NCI-H128 (cell line): ENCODE measurements around the gene OR51V1.
"Not testable (repeated sequence)": the region's sequence is repeated elsewhere in the genome, so short reads cannot be mapped to it uniquely, and the experiment has no call there.

Experiments
- DNase-seq: peaks from one replicate; lab custom pipeline; 2025; ENCODE audit not compliant: unreplicated experiment; lab: John Stamatoyannopoulos, UW

OR51V1 gene, protein sequence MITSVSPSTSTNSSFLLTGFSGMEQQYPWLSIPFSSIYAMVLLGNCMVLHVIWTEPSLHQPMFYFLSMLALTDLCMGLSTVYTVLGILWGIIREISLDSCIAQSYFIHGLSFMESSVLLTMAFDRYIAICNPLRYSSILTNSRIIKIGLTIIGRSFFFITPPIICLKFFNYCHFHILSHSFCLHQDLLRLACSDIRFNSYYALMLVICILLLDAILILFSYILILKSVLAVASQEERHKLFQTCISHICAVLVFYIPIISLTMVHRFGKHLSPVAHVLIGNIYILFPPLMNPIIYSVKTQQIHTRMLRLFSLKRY

DNA sequence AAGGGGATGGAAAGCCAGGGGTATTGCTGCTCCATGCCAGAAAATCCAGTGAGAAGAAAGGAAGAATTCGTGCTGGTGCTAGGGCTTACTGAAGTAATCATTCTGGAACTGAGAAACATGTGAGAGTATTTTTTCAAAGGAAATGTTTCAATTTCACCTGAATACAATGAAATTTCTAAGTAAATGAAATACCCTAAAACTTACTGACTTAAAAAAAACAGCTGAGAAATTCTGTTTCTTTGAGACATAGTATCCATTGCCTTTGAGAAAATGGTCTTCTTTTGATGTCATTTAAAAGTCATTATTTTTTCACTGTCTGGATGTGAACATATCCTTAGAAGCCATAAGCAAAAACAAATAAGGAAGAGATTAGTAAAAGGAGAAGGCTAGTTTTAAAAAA, at the start of gene OR51V1:
Gene OR51V1 (minus strand): TSS at position 101 of the 400 bp plus-strand sequence. CDS start 0 bp downstream, at position 101.
- DNase-seq: no peak

DNA sequence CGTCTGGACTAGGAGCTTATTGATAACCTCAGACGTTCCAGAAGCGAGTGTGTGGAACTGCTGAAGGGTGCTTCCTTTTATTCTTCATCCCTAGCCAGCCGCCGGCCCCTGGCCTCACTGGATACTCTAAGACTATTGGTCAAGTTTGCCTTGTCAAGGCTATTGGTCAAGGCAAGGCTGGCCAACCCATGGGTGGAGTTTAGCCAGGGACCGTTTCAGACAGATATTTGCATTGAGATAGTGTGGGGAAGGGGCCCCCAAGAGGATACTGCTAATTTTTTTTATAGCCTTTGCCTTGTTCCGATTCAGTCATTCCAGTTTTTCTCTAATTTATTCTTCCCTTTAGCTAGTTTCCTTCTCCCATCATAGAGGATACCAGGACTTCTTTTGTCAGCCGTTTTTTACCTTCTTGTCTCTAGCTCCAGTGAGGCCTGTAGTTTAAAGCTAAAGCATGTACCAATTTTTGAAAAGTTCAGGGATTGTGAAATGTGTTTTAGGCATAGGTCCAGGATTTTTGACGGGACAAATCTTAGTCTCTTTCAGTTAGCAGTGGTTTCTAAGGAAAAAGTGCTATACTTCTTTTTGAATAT, 49.4 kb upstream of the OR51V1 start, which contains the start of gene HBG1:
Gene HBG1 (minus strand): TSS at position 51 of the 590 bp plus-strand sequence. CDS start 53 bp downstream, outside the sequence.
- DNase-seq: not testable (repeated sequence)

DNA sequence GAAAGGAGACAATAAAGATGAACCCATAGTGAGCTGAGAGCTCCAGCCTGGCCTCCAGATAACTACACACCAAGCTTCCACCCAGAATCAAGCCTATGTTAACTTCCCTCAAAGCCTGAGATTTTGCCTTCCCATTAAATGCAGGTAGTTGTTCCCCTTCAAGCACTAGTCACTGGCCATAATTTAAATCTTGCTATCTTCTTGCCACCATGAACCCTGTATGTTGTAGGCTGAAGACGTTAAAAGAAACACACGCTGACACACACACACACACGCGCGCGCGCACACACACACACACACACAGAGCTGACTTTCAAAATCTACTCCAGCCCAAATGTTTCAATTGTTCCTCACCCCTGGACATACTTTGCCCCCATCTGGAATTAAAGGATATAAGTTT, 48.0 kb upstream of the OR51V1 start:
- not testable (repeated sequence) for DNase-seq

DNA sequence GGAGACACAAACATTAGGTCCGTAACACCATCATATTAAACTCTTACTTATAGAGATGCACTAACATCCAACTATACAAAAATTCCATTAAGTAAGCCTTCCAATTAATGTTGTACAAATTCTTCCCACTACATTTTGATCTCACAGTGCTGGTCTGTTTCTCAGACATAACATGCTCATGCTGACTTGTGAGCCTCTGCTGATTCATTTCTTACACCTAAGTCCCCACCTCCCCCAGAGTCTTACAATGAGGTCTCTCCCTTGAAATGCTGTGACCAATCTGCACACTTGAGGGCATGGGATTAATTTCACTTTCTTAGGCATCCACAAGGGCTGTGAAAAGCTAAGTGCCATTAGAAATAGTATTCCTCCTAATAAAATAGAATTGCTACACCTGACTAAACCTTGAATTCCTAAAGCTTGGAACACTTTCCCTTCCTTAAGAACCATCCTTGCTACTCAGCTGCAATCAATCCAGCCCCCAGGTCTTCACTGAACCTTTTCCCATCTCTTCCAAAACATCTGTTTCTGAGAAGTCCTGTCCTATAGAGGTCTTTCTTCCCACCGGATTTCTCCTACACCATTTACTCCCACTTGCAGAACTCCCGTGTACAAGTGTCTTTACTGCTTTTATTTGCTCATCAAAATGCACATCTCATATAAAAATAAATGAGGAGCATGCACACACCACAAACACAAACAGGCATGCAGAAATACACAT, 47.1 kb upstream of the OR51V1 start:
- DNase-seq: no peak

DNA sequence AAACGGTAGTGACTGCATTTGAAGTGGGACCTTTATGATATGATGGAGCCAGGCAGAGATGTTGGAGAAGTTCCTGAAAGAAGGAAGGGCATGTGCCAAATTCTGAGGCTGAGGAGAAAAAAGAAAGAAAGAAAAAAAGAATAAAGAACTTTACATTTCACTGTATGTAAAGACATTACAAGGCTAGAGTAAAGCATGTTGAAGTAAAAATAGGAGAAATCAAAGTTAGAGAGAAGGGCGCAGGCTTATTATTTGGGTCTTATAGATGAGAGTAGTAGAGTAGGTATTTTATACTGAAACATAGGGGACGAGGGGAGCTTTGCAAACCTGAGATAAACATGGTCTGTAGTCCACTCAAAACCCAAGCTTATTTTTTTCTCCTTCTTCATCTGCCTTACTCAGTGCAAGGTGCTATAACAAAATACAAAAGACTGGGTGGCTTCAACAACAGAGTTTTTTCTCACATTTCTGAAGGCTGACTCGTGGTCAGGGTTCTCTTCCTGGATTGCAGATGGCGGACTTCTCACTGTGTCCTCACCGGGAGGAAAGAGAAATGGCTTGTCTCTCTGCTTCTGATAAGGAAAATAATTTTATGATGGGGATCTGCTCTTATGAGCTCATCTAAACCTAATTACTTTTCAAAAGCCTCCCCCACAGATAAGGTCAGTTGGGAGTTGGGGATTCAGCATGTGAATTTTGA, 46.4 kb upstream of the OR51V1 start:
- no peak for DNase-seq

DNA sequence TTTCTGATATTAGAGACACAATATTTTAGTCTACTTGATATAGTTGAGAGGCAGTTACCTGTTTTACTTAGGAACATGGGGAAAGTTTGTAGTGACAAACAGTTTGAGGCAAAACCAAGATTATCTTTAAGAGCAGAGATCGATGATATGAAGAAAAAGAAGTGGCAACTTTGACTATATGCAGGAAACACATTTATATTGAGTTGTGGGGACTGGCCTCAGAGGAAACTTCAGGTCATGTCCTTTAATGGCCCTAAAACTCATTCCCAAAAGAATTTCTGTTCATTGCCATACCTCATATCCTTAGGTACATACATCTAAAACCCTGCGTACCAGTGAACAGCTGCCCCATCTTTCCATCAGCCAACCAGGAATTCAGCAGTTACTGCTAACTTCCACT, 44.7 kb upstream of the OR51V1 start:
- no peak for DNase-seq

DNA sequence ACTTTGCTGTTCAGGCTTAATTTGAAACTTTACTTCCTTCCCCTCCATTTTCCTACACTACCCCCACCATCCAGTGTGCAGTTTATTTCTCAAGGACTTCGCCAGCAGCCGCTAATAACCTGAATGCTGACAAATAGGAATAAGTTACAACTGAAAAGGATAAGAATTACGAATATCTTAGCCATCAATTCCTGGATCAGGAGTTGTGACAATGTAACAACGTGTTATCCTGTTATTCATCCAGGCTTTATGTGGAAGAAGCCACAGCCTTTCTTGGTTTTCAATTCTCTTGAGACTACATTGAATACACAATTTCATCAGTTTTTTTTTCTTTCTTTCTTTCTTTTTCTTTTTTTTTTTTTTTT, 43.3 kb upstream of the OR51V1 start:
- DNase-seq: no peak

DNA sequence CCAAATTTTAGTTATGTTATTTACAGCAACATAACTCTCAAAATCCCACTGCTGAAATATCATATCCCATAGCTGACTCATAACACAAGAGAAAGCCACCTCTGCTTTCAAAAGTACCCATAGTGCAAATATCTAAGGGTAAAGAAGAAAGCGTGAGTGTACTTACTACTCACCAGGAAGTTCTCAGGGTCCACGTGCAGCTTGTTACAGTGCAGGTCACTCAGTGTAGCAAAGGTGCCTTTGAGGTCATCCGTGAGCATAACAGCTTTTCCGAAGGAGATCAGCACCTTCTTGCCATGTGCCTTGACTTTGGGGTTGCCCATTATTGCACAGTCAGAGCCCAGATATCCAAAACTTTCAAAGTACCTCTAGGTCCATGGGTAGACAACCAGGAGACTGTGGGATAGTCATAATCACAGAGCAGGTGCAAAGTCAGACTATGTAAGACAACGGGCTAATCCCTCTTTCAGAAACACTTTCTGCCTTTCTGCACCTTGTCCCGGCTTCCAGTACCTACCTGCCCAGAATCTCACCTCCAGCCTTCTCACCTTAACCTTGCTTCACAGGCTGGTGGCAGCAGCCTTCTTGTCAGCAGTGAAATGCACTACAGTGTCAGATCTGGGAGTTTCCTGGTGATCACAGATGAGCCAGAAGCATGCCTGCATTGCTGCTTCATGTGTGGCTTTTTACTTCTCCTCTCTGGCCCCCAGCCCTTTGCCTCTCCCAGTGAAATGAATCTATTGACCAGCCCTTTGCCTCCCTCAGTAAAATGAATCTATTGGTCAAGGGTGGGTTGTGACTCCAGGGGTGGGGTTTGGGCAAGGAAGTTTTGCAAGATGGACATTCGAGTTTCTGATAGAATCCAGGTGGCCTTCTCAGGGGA, 42.7 kb upstream of the OR51V1 start:
- DNase-seq: no peak

DNA sequence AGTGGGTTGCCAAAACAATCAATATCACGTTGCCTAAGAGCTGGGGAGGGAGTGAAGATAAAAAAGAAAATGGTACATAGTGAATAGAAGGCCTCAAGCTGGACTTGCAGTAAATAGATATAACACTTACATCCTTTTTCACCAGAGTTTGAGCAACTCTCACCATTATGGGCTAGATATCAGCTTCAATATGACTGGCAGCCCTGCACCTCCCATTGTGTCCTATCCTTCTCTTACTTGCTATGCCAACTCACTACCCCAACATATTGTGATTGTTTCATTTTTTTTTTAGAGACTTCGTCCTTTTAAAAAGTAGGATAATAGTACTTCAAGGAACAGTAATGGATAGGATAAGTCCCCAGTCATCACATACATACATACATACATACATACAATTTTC, 41.7 kb upstream of the OR51V1 start:
- no peak for DNase-seq

DNA sequence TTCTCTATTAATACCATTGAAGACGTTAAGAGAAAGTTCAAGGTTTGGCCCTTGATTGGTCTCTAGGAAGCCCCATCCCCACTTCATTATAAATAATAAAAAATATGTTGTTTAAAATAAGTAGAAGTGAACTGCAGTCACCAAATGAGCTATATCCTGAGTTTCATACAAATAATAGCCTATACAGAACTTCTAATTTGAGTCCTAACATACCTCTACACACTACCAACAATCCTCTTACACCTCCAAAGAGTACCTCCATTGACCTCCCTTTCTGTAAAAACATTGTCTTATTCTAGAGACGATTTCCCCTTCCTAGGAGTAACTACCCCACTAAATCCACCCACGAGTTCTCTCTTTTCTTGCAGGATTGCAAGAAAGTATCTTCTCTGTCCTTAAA, 41.0 kb upstream of the OR51V1 start:
- DNase-seq: no peak

DNA sequence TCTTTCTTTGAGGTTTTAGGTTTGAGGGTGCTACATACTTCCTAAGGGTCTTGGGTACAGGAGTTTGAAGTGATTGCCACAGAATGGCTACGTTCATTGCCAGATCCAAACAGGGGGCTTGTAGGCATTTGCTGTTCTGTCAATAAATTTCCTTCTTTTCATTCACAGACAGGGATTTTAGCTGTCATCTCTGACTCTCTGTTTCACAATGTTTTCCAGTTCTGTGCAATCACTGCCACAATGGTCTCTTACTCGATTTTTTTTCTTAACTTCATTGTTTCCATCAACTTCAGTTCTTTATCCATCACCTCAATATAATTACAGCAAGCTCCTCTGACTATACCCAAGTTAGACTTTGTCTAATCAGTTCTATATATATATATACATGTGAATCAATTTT, 40.0 kb upstream of the OR51V1 start:
- no peak for DNase-seq

DNA sequence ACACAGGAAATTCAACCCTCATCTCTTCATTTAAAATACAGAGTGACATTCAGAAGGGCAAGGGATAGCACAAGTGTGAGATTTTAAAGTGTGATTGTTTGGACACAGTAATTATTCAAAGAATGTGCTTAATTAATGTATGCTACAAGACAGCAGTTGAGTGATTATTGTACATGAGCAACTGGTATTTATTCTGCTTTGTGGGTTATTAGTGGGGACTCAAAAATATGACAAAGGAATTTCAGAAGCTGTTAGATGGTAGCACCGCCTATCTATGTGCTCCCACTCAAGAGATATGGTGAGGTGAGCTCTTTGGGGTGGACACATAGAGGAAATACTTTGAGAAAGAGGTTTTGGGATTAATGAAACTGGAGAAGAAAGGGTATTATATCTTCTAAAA, 39.6 kb upstream of the OR51V1 start:
- DNase-seq: no peak

DNA sequence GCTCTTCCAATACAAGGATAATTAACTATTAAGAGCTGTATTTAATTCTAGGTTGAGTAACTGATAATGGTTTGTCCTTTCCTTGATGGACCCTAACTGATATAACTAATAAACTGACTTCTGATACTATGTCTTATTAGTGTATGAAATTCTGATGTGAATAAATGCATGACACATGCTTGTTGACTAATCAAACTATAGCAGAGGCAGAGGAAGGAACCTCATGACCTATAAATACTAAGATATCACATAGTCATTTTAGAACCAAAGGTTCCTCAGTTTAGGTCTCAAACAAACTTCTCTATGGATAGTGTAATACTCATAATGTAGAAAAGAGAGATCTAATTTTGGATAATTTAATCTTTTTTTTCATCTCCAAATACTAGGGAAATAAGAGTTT, 38.6 kb upstream of the OR51V1 start:
- no peak for DNase-seq

DNA sequence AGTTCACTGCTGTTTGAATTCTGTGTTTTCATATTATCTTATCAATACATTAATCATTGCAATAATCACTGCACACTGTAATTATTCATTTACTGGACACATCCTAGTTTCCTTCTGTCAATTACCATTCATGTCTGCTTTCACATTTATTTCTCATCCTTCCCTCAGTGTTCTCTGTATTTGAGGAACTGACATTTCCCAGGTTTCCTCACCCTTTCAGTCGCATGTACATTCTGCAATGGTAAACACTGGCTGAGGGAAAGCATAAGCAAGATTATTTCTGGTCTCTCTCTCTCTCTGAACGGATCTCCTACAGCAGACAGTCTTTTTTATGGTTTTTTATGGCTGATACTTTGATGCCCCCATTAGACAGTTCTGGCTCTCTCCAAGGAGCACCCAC, 38.0 kb upstream of the OR51V1 start:
- no peak for DNase-seq

DNA sequence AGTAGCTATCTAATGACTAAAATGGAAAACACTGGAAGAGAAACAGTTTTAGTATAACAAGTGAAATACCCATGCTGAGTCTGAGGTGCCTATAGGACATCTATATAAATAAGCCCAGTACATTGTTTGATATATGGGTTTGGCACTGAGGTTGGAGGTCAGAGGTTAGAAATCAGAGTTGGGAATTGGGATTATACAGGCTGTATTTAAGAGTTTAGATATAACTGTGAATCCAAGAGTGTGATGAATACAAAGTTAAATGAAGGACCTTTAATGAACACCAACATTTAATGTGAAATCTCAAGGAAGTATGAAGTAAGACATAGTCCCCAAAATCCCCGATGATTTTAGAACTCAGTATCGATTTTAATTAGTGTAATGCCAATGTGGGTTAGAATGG, 36.9 kb upstream of the OR51V1 start:
- DNase-seq: no peak

DNA sequence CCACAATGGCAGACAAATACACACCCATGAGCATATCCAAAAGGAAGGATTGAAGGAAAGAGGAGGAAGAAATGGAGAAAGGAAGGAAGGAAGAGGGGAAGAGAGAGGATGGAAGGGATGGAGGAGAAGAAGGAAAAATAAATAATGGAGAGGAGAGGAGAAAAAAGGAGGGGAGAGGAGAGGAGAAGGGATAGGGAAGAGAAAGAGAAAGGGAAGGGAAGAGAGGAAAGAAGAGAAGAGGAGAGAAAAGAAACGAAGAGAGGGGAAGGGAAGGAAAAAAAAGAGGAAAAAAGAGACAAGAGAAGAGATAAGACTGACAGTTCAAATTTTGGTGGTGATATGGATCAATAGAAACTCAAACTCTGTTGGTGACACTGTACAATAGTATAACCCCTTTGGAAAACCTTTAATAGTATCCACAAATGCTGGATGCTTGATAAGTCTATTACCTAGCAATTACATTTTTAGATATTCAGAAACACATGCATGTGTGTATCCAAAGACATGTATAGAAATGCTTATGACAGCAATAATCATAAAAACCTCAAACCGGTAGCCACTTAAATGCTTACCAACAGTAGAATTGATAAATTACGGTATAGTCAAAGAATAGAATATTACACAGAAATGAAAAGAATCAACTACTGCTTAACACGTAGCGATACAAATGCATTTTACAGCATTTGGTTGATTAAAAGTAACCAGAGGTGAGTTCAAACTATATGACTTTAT, 35.0 kb upstream of the OR51V1 start:
- no peak for DNase-seq

DNA sequence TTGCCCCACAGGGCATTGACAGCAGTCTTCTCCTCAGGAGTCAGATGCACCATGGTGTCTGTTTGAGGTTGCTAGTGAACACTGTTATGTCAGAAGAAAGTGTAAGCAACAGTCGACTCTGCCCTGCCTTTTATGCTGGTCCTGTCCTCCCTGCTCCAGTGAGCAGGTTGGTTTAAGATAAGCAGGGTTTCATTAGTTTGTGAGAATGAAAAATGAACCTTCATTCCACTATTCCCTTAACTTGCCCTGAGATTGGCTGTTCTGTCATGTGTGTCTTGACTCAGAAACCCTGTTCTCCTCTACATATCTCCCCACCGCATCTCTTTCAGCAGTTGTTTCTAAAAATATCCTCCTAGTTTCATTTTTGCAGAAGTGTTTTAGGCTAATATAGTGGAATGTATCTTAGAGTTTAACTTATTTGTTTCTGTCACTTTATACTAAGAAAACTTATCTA, 33.9 kb upstream of the OR51V1 start, which contains the start of gene HBD:
Gene HBD (minus strand): TSS at position 103 of the 454 bp plus-strand sequence. CDS start 50 bp downstream, at position 53.
- no peak for DNase-seq

DNA sequence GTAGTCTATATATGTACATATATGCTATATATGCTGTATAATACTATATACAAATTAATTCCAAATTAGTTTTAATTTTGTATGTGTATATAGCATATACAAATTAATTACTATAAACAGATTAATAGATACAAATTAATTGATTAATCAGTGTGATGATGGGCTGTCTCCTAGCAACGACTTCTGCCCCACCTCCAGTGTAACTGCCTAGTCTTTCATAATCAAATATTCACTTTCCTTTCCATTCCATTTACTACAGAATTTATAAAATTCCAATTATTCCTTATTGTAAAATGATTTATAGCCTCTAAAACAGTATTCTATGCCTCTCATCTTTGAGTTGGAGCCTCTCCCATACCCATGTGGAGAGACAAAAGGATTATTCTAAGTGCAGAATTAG, 32.8 kb upstream of the OR51V1 start:
- DNase-seq: no peak

DNA sequence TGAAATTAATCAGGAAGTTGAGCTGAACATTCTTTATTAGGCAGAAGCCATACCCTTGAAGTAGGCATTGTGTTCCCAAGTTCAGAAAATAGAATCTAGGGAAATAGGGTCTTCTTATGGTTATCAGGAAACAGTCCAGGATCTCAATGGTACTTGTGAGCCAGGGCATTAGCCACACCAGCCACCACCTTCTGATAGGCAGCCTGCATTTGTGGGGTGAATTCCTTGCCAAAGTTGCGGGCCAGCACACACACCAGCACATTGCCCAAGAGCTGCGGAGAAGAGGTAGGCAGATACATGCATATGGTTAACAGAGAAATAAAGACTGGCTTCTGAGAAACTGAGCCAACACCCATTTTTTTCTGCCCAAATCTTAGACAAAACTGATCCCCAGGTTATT, 32.3 kb upstream of the OR51V1 start:
- DNase-seq: no peak

DNA sequence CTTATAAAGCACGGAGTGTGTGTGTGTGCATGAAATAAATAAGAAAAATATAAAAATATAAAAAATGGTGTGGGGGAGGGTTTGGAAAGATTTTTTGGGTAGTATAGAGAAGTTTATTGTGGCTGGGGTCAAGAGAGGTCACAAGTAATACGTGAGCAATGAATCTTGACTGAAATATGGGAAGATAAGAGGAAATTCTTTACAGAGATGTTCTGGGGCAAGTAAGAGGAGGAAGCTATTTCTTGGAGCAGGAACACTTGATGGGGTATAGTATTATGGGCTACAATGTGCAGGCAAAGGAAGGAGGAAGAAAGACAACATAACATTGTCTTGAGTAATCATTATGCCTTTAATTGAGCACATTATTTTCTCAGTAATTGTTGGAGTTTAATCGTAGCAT, 31.7 kb upstream of the OR51V1 start:
- DNase-seq: no peak
